HG03439 (cell line): ENCODE data around the gene PEX26.

Source experiments
- ATAC-seq: cut with Tn5 transposase; IDR thresholded peaks from one replicate; pipeline ENCODE4 v1.9.1; 2021; ENCODE audit warnings: mild to moderate bottlenecking, moderate library complexity; ENCODE audit not compliant: unreplicated experiment

The PEX26 gene

DNA sequence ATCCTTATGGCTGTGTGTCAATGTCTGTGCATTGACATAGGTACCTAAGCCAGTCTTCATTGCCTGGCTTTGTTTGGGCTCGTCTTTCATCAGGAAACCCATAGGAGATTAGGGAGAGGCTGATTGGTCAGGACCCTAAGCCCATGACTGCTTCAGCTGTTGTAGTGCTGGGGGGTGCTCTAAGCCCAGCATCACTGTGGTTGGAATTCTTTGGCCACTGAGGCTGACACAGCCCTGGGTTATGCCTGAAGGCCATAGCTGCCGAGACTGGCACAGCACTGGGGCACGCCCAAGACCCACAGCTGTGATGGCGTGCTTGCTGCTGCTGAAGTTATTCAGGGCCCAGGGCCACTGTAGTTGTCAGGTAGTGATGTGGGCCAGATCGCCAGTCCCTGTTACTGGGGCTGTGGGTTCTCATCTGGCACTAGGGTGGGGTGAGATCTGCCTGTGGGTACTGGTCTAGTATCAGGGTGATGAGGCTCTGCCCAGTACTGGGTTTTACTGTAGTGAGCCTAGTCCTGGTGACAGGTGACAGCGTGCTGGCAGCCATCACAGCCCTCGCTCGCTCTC is 77.1 kb downstream of the PEX26 start:
- ATAC-seq = no peak
